GM21737 (cell line): ENCODE measurements around the gene ASB16.

Source experiments
- ATAC-seq: cut with Tn5 transposase; IDR thresholded peaks from one replicate; pipeline ENCODE4 v1.9.1; 2021; ENCODE audit warnings: mild to moderate bottlenecking, moderate library complexity; ENCODE audit not compliant: unreplicated experiment

Gene ASB16

GRCh38 chr17:44222112-44222869 is 51.8 kb downstream of the ASB16 start:
- ATAC-seq: no peak

GRCh38 chr17:44223541-44224071 is 53.1 kb downstream of the ASB16 start:
- ATAC-seq: no peak
